GM12878 (cell line): ENCODE measurements around the gene SASH1. TPM values are rescaled to one million over a fixed set of nuclear protein-coding genes. Genes with fewer than 3 reads are reported as not detected.

ENCODE experiments used
- CBX3 ChIP-seq: fragments of 200-600 bp; sonication (generic); IDR thresholded peaks from 2 replicates; pipeline ENCODE4 v1.6.1; 2016; ENCODE audit warnings: low read depth, borderline replicate concordance
- CREB1 ChIP-seq: IDR thresholded peaks from 2 replicates; pipeline ENCODE4 v1.6.1; 2012; ENCODE audit warnings: low read depth, mild to moderate bottlenecking, inconsistent platforms
- FOXK2 ChIP-seq: fragments of 450-650 bp; IDR thresholded peaks from 2 replicates; pipeline ENCODE4 v1.6.1; 2017; ENCODE audit warnings: mild to moderate bottlenecking, moderate library complexity
- NR2C1 ChIP-seq: fragments of 450-650 bp; IDR thresholded peaks from 2 replicates; pipeline ENCODE4 v1.6.1; 2017; ENCODE audit warnings: antibody characterized with exemption, mild to moderate bottlenecking, moderate library complexity
- PAX5 ChIP-seq: IDR thresholded peaks from 2 replicates; pipeline ENCODE4 v1.6.1; 2011; ENCODE audit warnings: low read depth, low read length, borderline replicate concordance
- SMARCA5 ChIP-seq: fragments of 450-650 bp; IDR thresholded peaks from 2 replicates; pipeline ENCODE4 v1.6.1; 2017; ENCODE audit warnings: mild to moderate bottlenecking
- SMC3 ChIP-seq: IDR thresholded peaks from 2 replicates; pipeline ENCODE4 v1.6.1; 2011; ENCODE audit warnings: low read length, improper control_type of control experiment, borderline replicate concordance
- WRNIP1 ChIP-seq: IDR thresholded peaks from 2 replicates; pipeline ENCODE4 v1.6.1; 2011; ENCODE audit warnings: low read depth, low read length, improper control_type of control experiment, borderline replicate concordance
- polyA plus RNA-seq, 11 experiments: library from polyadenylated mRNA; depleted of rRNA in 4 of 11; unstranded in 6 of 11; stranded (reverse) in 5 of 11; fragments of >200 nt; fragmentation: Nextera tagmentation in 4 of 11; fragmentation: Illumina TruSeq in 1 of 11; extraction: Ambion mirVana in 4 of 11; extraction: Trizol in 1 of 11; gene quantifications; 1 replicate in 1 of 11; 2 replicates in 10 of 11; pipeline versions ENCODE4 v1.2.1 to v1.2.3, GENCODE V29; 2011 to 2016; ENCODE audit warnings: inconsistent platforms in 2 of 11, missing spikeins in 2 of 11, low read depth in 1 of 11
- total RNA-seq, 4 experiments: library from RNA; depleted of rRNA in 3 of 4; stranded (reverse); fragments of >200 nt in 3 of 4; fragmentation: Illumina TruSeq in 1 of 4; extraction: Trizol in 1 of 4; gene quantifications; 2 replicates each; pipeline versions ENCODE4 v1.2.1 to v1.2.3, GENCODE V29; 2013 to 2021
- TF ChIP-seq, protein P1 (sequence below): fragments of 450-650 bp; IDR thresholded peaks from 2 replicates; pipeline ENCODE4 v1.6.1; 2017; ENCODE audit warnings: antibody characterized with exemption, mild to moderate bottlenecking, moderate library complexity
- TF ChIP-seq, protein P2 (sequence below): IDR thresholded peaks from 2 replicates; pipeline ENCODE4 v1.6.1; 2011; ENCODE audit warnings: borderline replicate concordance, low read depth, mild to moderate bottlenecking, moderate library complexity, low read length; ENCODE audit not compliant: insufficient read depth, poor library complexity, severe bottlenecking

The SASH1 gene
- total and polyA plus RNA-seq, 10 of the 15 experiments (the other 5 are each of a cell fraction or from before 2014, with no cell fraction given): 0.01 to 0.73 (median 0.14) TPM; not detected in 4

DNA sequence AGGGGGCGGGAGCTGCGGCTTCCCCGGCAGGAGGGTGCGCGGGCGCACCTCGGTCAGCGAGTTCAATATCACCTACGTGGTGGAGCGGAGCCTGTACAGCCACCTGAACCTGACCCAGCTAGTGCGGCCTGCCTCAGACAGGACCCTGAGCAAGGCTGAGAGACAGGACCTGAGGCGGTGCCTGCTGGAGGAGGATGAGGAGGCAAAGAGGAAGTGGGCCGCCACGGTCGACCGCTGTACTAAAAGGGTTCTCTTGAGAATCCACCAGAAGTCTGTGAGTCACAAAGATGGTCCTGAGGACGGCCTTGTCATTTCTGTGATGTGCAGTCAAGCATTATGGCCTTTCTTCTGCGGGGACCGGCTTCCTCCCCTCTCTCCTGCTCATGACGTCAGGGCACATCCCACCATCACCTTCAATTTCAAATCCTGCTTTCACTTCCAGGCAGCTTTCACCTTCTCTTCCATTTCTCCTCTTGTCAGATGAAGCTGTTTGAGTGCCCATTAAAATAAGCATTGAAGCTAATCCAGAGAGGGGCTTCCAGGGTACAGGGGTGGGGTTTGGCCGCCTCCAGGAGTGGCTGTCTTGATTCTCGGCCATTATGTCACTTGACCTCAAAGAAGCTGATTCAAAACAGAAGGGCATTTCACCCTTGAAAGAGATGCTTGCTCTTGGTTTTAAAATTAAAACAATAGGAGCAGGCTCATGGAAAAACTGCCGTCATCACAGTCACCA, 177.6 kb downstream of the SASH1 start (continued):
- TF ChIP-seq SMARCA5 (no peak), FOXK2 (no peak), NR2C1 (no peak), PAX5 (peak; percentile 95), SMC3 (no peak), CREB1 (peak; percentile 67), WRNIP1 (no peak), CBX3 (no peak)
- TF ChIP-seq, protein P1, sequence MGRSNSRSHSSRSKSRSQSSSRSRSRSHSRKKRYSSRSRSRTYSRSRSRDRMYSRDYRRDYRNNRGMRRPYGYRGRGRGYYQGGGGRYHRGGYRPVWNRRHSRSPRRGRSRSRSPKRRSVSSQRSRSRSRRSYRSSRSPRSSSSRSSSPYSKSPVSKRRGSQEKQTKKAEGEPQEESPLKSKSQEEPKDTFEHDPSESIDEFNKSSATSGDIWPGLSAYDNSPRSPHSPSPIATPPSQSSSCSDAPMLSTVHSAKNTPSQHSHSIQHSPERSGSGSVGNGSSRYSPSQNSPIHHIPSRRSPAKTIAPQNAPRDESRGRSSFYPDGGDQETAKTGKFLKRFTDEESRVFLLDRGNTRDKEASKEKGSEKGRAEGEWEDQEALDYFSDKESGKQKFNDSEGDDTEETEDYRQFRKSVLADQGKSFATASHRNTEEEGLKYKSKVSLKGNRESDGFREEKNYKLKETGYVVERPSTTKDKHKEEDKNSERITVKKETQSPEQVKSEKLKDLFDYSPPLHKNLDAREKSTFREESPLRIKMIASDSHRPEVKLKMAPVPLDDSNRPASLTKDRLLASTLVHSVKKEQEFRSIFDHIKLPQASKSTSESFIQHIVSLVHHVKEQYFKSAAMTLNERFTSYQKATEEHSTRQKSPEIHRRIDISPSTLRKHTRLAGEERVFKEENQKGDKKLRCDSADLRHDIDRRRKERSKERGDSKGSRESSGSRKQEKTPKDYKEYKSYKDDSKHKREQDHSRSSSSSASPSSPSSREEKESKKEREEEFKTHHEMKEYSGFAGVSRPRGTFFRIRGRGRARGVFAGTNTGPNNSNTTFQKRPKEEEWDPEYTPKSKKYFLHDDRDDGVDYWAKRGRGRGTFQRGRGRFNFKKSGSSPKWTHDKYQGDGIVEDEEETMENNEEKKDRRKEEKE: no peak
- TF ChIP-seq, protein P2, sequence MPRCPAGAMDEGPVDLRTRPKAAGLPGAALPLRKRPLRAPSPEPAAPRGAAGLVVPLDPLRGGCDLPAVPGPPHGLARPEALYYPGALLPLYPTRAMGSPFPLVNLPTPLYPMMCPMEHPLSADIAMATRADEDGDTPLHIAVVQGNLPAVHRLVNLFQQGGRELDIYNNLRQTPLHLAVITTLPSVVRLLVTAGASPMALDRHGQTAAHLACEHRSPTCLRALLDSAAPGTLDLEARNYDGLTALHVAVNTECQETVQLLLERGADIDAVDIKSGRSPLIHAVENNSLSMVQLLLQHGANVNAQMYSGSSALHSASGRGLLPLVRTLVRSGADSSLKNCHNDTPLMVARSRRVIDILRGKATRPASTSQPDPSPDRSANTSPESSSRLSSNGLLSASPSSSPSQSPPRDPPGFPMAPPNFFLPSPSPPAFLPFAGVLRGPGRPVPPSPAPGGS: no peak
